Astrocyte (in vitro differentiated cells and primary cell): Measurements from ENCODE around the gene OR2C3.

Experiments
- CTCF ChIP-seq: IDR thresholded peaks from 2 replicates; pipeline ENCODE4 v1.5.1; 2011; ENCODE audit warnings: low read depth, mild to moderate bottlenecking, inconsistent platforms, low read length, moderate library complexity; ENCODE audit not compliant: insufficient read depth
- EZH2 ChIP-seq: IDR thresholded peaks from 2 replicates; pipeline ENCODE4 v1.6.1; 2012; ENCODE audit warnings: mild to moderate bottlenecking, low read length, inconsistent platforms; ENCODE audit not compliant: insufficient read depth

- TF ChIP-seq CTCF (no peak), EZH2 (no peak)
These were observed 26.0 kb upstream of the OR2C3 start for GRCh38 chr1:247562198-247562597.
